NB4 (cell line): Measurements from ENCODE around the gene PIR.

Experiments
- MYC ChIP-seq: IDR thresholded peaks from 2 replicates; pipeline ENCODE4 v1.6.1; 2011; ENCODE audit warnings: low read depth, low read length
- POLR2A ChIP-seq: IDR thresholded peaks from 2 replicates; pipeline ENCODE4 v1.6.1; 2011; ENCODE audit warnings: mild to moderate bottlenecking; ENCODE audit not compliant: insufficient read length; ENCODE audit errors: extremely low read depth
- TF ChIP-seq, protein P1 (sequence below): IDR thresholded peaks from one replicate; pipeline ENCODE4 v1.5.1; 2012; ENCODE audit warnings: low read depth, low read length
- TF ChIP-seq, protein P2 (sequence below): IDR thresholded peaks from 2 replicates; pipeline ENCODE4 v1.6.1; 2011; ENCODE audit warnings: low read depth, low read length

DNA sequence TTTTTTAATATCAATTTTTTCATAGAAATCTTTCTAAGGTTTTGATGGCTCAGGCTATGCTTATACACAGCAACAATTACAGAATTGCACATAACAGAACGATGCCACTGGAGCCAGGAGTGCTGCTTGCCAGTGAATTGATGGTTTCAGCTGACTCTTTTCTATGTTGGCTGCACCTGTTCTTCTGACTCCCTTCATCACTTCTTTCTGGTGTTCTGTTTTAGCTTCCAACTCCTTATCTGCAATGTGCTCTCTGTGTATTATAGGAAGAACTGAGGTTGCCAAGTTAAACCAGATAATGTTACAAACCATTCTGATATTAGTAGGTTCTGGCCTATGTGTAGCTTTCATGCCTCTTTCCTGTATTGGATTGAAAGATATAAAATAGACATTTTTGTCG, 97.3 kb downstream of the PIR start:
- TF ChIP-seq POLR2A (no peak), MYC (no peak)
- TF ChIP-seq, protein P1, sequence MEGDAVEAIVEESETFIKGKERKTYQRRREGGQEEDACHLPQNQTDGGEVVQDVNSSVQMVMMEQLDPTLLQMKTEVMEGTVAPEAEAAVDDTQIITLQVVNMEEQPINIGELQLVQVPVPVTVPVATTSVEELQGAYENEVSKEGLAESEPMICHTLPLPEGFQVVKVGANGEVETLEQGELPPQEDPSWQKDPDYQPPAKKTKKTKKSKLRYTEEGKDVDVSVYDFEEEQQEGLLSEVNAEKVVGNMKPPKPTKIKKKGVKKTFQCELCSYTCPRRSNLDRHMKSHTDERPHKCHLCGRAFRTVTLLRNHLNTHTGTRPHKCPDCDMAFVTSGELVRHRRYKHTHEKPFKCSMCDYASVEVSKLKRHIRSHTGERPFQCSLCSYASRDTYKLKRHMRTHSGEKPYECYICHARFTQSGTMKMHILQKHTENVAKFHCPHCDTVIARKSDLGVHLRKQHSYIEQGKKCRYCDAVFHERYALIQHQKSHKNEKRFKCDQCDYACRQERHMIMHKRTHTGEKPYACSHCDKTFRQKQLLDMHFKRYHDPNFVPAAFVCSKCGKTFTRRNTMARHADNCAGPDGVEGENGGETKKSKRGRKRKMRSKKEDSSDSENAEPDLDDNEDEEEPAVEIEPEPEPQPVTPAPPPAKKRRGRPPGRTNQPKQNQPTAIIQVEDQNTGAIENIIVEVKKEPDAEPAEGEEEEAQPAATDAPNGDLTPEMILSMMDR = no peak
- TF ChIP-seq, protein P2, sequence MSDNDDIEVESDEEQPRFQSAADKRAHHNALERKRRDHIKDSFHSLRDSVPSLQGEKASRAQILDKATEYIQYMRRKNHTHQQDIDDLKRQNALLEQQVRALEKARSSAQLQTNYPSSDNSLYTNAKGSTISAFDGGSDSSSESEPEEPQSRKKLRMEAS = no peak
